Fibroblast of villous mesenchyme (primary cell): ENCODE measurements around the gene TTC27. TPM values are rescaled to one million over a fixed set of nuclear protein-coding genes. Genes with fewer than 3 reads are reported as not detected.
A peak's percentile ranks its signal among the peaks of the same experiment; 100 is the strongest.

Experiments used
- DNase-seq: peaks from one replicate; pipeline ENCODE4 v3.0.0-alpha.2; 2010; ENCODE audit warnings: low read depth
- H3K4me3 ChIP-seq: 2 replicates; pipeline ENCODE4 v1.5.1; 2011; ENCODE audit warnings: low read depth, mild to moderate bottlenecking, low read length
- total RNA-seq: library from RNA; depleted of rRNA; stranded (reverse); fragments of >200 nt; gene quantifications from 2 replicates; pipeline ENCODE4 v1.2.3, GENCODE V29; 2012
- TF ChIP-seq, protein P1 (sequence below): IDR thresholded peaks from 2 replicates; pipeline ENCODE4 v1.5.1; 2012; ENCODE audit warnings: low read depth, mild to moderate bottlenecking, low read length; ENCODE audit not compliant: insufficient read depth

The TTC27 gene
- total RNA-seq, 1 donor = 32.4 TPM

DNA sequence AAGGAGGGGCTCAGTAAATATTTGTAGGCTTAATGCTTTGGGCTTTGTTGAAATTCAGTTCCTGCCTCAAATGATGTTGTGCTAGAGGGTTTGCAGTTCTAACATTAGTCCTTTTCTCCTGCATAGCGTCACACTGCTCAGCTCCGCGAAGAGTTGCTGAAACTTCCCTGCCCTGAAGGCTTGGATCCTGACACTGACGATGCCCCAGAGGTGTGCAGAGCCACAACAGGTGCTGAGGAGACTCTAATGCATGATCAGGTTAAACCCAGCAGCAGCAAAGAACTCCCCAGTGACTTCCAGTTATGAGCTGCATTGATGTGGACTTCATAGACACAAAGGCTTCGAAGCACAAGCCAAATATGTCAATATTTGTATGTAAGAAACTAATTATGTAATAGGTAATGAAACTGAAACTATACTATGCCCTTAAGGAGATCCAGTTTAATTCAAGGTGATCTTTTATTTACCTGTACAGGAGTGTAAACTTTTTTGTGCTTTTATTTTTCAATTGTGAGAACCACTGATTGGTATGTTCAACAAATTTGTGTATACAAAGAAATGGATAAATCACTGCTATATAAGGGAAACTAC lies 10.2 kb upstream of the TTC27 start:
- H3K4me3 ChIP-seq = no peak overlapping the region
- TF ChIP-seq, protein P1, sequence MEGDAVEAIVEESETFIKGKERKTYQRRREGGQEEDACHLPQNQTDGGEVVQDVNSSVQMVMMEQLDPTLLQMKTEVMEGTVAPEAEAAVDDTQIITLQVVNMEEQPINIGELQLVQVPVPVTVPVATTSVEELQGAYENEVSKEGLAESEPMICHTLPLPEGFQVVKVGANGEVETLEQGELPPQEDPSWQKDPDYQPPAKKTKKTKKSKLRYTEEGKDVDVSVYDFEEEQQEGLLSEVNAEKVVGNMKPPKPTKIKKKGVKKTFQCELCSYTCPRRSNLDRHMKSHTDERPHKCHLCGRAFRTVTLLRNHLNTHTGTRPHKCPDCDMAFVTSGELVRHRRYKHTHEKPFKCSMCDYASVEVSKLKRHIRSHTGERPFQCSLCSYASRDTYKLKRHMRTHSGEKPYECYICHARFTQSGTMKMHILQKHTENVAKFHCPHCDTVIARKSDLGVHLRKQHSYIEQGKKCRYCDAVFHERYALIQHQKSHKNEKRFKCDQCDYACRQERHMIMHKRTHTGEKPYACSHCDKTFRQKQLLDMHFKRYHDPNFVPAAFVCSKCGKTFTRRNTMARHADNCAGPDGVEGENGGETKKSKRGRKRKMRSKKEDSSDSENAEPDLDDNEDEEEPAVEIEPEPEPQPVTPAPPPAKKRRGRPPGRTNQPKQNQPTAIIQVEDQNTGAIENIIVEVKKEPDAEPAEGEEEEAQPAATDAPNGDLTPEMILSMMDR = no peak
- DNase-seq = no peak

DNA sequence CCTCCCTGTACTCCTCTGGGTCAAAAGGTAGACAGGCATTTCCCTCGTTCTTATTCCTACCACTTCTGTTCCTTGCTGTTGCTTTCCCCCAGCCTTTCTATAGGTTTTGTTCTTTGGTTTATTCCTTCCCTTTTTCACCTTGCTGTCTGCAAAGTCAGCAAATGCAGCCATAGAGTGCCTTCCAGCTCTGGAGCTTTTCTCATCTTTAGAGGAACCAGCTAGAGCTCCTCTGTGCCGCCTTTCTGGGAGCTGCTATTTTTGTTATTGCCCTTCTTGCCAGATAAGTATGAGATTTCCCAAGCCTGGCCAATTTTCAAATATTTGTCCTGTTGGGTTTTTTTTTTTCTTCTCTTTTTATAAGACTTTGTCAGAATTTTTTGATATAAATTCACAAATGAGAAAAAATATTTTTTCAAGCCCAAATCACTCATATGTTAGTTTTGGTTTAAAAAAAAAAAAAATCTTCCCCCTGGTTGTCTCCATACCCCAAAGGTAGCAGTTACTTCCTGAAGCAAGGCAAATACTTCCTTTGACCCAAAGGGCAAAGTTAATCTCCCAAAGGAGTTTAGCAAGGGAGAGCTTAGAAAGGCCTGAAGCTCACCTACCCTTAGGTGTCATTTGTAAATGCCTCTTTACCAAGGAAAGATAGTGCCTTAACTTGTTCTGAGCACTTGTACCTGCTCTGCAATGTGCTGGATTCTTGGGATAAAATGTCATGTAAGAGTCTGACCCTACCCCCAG lies 5.1 kb upstream of the TTC27 start:
- TF ChIP-seq, protein P1 = no peak
- DNase-seq = no peak
- no peak overlapping the region for H3K4me3 ChIP-seq

DNA sequence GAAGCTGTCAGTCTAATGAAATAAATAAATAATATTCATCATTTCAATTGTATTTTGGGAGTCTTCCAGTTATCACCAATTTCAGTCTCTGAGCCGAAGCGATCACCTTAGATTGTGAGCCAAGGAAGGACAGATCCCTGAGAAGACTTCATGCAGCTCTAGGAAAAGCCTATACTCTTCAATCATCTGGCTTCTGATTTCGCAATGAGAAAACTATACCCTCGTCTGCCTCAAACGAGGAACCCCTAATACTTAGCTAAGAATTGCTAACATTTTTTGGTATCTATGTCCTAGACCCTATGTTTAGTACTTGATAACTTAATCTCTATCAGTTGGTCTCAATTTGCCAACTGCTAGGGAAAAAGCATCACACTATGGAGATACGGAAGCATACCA lies 4.5 kb upstream of the TTC27 start:
- H3K4me3 ChIP-seq = no peak overlapping the region
- TF ChIP-seq, protein P1 = no peak
- DNase-seq = no peak

- H3K4me3 ChIP-seq = no peak overlapping the region
- no peak for DNase-seq
- TF ChIP-seq, protein P1 = no peak
Measured at GRCh38 chr2:32624812-32625211, 3.0 kb upstream of the TTC27 start.

- TF ChIP-seq, protein P1 = no peak
- no peak overlapping the region for H3K4me3 ChIP-seq
- no peak for DNase-seq
Measured at GRCh38 chr2:32626639-32627221, 1.1 kb upstream of the TTC27 start.

DNA sequence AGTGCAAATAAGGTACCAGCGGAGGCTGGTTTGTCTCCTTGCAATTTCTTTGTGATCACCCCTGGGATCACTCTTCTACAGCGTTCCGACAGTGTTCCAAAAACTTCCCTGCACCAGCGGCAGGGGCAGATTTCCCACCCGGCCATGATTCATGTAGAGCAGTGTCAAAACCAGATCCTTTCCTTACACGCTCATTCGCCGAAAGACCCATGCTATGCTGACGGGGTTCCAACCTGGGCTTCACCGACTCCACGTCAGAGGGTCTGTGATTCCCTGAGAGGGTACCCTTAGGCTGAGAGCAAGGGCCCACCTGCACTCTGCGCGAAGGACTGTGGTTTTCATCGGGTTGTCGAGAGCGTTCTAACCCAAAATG lies 423 bp upstream of the TTC27 start:
- H3K4me3 ChIP-seq = peak overlapping the region; percentile 97
- TF ChIP-seq, protein P1 = peak; percentile 36
- peak; percentile 51 for DNase-seq
